GM12865 (cell line): ENCODE measurements around the gene ZNF506.

Source experiments
- DNase-seq: peaks from one replicate; pipeline ENCODE4 v3.0.0; 2010; ENCODE audit warnings: low read depth
- H3K4me3 ChIP-seq: 2 replicates; pipeline ENCODE4 v1.5.1; 2011; ENCODE audit warnings: mild to moderate bottlenecking, low read depth, low read length, control low read depth
- CTCF ChIP-seq: IDR thresholded peaks from 2 replicates; pipeline ENCODE4 v1.5.1; 2011; ENCODE audit warnings: low read length, control low read depth, low read depth, inconsistent platforms; ENCODE audit not compliant: insufficient read depth; ENCODE audit errors: missing control alignments

ZNF506 gene

GRCh38 chr19:19742773-19743172 lies 78.8 kb downstream of the ZNF506 start:
- DNase-seq: no peak
- no peak for TF ChIP-seq CTCF
- no peak overlapping the region for H3K4me3 ChIP-seq
